ENCODE measurements around the gene BAZ2A.

- TF ChIP-seq POLR2A (IDR thresholded peaks at IDR 0.05) (no peak), CTCF (IDR thresholded peaks at IDR 0.05) (no peak)
These were observed 7.6 kb downstream of the BAZ2A start for GRCh38 chr12:56622535-56622934.

Data from ovary (tissue), 3 donors.